Neural cell (in vitro differentiated cells): Measurements from ENCODE around the gene CHRNA9. TPM values are rescaled to one million over a fixed set of nuclear protein-coding genes. Genes with fewer than 3 reads are reported as not detected.

Experiments
- H2AFZ ChIP-seq: fragments of 200-600, 300-800 bp; sonication (generic), shearing (Covaris generic); 2 replicates; pipeline ENCODE4 v1.6.0; 2014; ENCODE audit warnings: low read depth, mild to moderate bottlenecking, antibody characterized with exemption, low read length, moderate library complexity
- H3F3A ChIP-seq: fragments of 200-600 bp; shearing (Covaris generic); 2 replicates; pipeline ENCODE4 v1.6.1; 2016; ENCODE audit warnings: mild to moderate bottlenecking, moderate library complexity, mixed read lengths, antibody characterized with exemption, low read length; ENCODE audit not compliant: insufficient read depth, poor library complexity, severe bottlenecking
- H3K27ac ChIP-seq: fragments of 200-600, 300-800 bp; sonication (generic), shearing (Covaris generic); 2 replicates; pipeline ENCODE4 v1.5.1; 2014; ENCODE audit warnings: mild to moderate bottlenecking, low read length, moderate library complexity
- H3K27me3 ChIP-seq: fragments of 300-800, 200-600 bp; sonication (generic), shearing (Covaris generic); 2 replicates; pipeline ENCODE4 v1.6.0; 2014; ENCODE audit warnings: mild to moderate bottlenecking, low read depth, low read length, moderate library complexity; ENCODE audit not compliant: insufficient read depth
- H3K36me3 ChIP-seq: fragments of 300-800, 200-600 bp; sonication (generic), shearing (Covaris generic); 2 replicates; pipeline ENCODE4 v1.5.1; 2014; ENCODE audit warnings: mild to moderate bottlenecking, antibody characterized with exemption, low read length, moderate library complexity; ENCODE audit not compliant: insufficient read depth
- H3K4me2 ChIP-seq: fragments of 300-800, 200-600 bp; sonication (generic), shearing (Covaris generic); 2 replicates; pipeline ENCODE4 v1.6.0; 2014; ENCODE audit warnings: mild to moderate bottlenecking, low read length
- H3K4me3 ChIP-seq: fragments of 300-800, 200-600 bp; sonication (generic), shearing (Covaris generic); 2 replicates; pipeline ENCODE4 v1.5.1; 2014; ENCODE audit warnings: mild to moderate bottlenecking, low read length, moderate library complexity
- H3K79me2 ChIP-seq: fragments of 200-600 bp; shearing (Covaris generic); replicated peaks from 2 replicates; pipeline ENCODE4 v1.6.0; 2014; ENCODE audit warnings: mild to moderate bottlenecking, low read length, moderate library complexity; ENCODE audit not compliant: insufficient read depth
- H3K9ac ChIP-seq: fragments of 300-800, 200-600 bp; sonication (generic), shearing (Covaris generic); 2 replicates; pipeline ENCODE4 v1.6.1; 2016; ENCODE audit warnings: mild to moderate bottlenecking, low read length, mixed read lengths
- H3K9me2 ChIP-seq: fragments of 200-600 bp; shearing (Covaris generic); 2 replicates; pipeline ENCODE4 v1.6.1; 2016; ENCODE audit warnings: mild to moderate bottlenecking, low read length, mixed read lengths; ENCODE audit not compliant: insufficient read depth
- H3K9me3 ChIP-seq: fragments of 200-600, 300-800 bp; sonication (generic), shearing (Covaris generic); 2 replicates; pipeline ENCODE4 v1.6.1; 2016; ENCODE audit warnings: mild to moderate bottlenecking, mixed run types, low read length, moderate library complexity, mixed read lengths
- H4K20me1 ChIP-seq: fragments of 200-600 bp; shearing (Covaris generic); 2 replicates; pipeline ENCODE4 v1.6.1; 2016; ENCODE audit warnings: mild to moderate bottlenecking, mixed run types; ENCODE audit not compliant: insufficient read depth
- EP300 ChIP-seq: fragments of 450-650 bp; conservative IDR thresholded peaks from 2 replicates; pipeline ENCODE4 v1.6.1; 2014; ENCODE audit warnings: antibody characterized with exemption, mild to moderate bottlenecking, moderate library complexity; ENCODE audit not compliant: poor library complexity, severe bottlenecking
- EZH2 ChIP-seq: fragments of 200-600, 300-800 bp; shearing (Covaris generic), sonication (generic); IDR thresholded peaks from 2 replicates; pipeline ENCODE4 v1.6.1; 2014; ENCODE audit warnings: antibody characterized with exemption, low read length, borderline replicate concordance, mild to moderate bottlenecking; ENCODE audit not compliant: insufficient read depth, poor library complexity, severe bottlenecking
- MXI1 ChIP-seq: fragments of 450-650 bp; conservative IDR thresholded peaks from 2 replicates; pipeline ENCODE4 v1.6.1; 2014; ENCODE audit warnings: antibody characterized with exemption, mild to moderate bottlenecking; ENCODE audit not compliant: poor library complexity, severe bottlenecking
- POLR2AphosphoS5 ChIP-seq: IDR thresholded peaks from 2 replicates; pipeline ENCODE4 v1.6.1; 2012
- RAD21 ChIP-seq: fragments of 450-650 bp; conservative IDR thresholded peaks from 2 replicates; pipeline ENCODE4 v1.6.1; 2014; ENCODE audit warnings: antibody characterized with exemption, mild to moderate bottlenecking, moderate library complexity
- REST ChIP-seq: IDR thresholded peaks from 2 replicates; pipeline ENCODE4 v1.6.1; 2012; ENCODE audit warnings: borderline replicate concordance
- SMC3 ChIP-seq: fragments of 450-650 bp; conservative IDR thresholded peaks from 2 replicates; pipeline ENCODE4 v1.6.1; 2014; ENCODE audit warnings: antibody characterized with exemption, mild to moderate bottlenecking, moderate library complexity; ENCODE audit not compliant: poor library complexity
- TAF1 ChIP-seq: IDR thresholded peaks from 2 replicates; pipeline ENCODE4 v1.6.1; 2012; ENCODE audit warnings: low read depth
- polyA minus RNA-seq: library from RNA; depleted of rRNA, polyadenylated mRNA; stranded (reverse); fragments of >200 nt; gene quantifications from 2 replicates; pipeline ENCODE4 v1.2.3, GENCODE V29; 2014
- polyA plus RNA-seq: library from polyadenylated mRNA; depleted of rRNA; stranded (reverse); fragments of >200 nt; gene quantifications from 2 replicates; pipeline ENCODE4 v1.2.3, GENCODE V29; 2014
- TF ChIP-seq, protein P1 (sequence below): fragments of 450-650 bp; IDR thresholded peaks from 2 replicates; pipeline ENCODE4 v1.5.1; 2014; ENCODE audit warnings: antibody characterized with exemption, mild to moderate bottlenecking, moderate library complexity; ENCODE audit not compliant: poor library complexity, severe bottlenecking

The CHRNA9 gene
- polyA plus RNA-seq (0.10 TPM in 1 of 2 replicates, not detected in the other), polyA minus RNA-seq (0.69 and 1.2 TPM in 2 replicates)

GRCh38 chr4:40334591-40335524 is at the start of gene CHRNA9:
Gene CHRNA9 (plus strand): TSS chr4:40335333. CDS start chr4:40335468, 135 bp downstream.
- no peak within 1 kb of the TSS for H3K27ac ChIP-seq
- no peak within 1 kb of the TSS for H2AFZ ChIP-seq
- no peak within 1 kb of the TSS for H3K4me3 ChIP-seq
- no peak within 1 kb of the TSS for H3K9ac ChIP-seq
- H3K27me3 ChIP-seq, result no peaks in the 10 kb centered on the region
- H3K9me3 ChIP-seq, result no peaks in the 10 kb centered on the region
- no peak within 1 kb of the TSS for H3K4me2 ChIP-seq
- no peaks in the 10 kb centered on the region for H4K20me1 ChIP-seq
- H3F3A ChIP-seq, result no peaks in the 10 kb centered on the region
- no peak for TF ChIP-seq RAD21
- TF ChIP-seq, protein P1, sequence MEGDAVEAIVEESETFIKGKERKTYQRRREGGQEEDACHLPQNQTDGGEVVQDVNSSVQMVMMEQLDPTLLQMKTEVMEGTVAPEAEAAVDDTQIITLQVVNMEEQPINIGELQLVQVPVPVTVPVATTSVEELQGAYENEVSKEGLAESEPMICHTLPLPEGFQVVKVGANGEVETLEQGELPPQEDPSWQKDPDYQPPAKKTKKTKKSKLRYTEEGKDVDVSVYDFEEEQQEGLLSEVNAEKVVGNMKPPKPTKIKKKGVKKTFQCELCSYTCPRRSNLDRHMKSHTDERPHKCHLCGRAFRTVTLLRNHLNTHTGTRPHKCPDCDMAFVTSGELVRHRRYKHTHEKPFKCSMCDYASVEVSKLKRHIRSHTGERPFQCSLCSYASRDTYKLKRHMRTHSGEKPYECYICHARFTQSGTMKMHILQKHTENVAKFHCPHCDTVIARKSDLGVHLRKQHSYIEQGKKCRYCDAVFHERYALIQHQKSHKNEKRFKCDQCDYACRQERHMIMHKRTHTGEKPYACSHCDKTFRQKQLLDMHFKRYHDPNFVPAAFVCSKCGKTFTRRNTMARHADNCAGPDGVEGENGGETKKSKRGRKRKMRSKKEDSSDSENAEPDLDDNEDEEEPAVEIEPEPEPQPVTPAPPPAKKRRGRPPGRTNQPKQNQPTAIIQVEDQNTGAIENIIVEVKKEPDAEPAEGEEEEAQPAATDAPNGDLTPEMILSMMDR, result no peak
- no peak for TF ChIP-seq MXI1
- no peak for TF ChIP-seq TAF1
- no peak for TF ChIP-seq SMC3
- TF ChIP-seq EP300, result no peak
- TF ChIP-seq REST, result no peak
- TF ChIP-seq EZH2, result no peak
- no peak for TF ChIP-seq POLR2AphosphoS5
- H3K36me3 ChIP-seq, result no peaks in the 10 kb centered on the region
- H3K79me2 ChIP-seq, result no peaks in the 10 kb centered on the region
- H3K9me2 ChIP-seq, result no peaks in the 10 kb centered on the region

- Histone ChIP-seq H3K9me3 (no peaks in the 10 kb centered on the region), H3K9ac (no peak overlapping the region), H3K79me2 (no peaks in the 10 kb centered on the region), H3K27me3 (no peaks in the 10 kb centered on the region), H3K4me3 (no peak overlapping the region), H3F3A (no peaks in the 10 kb centered on the region), H3K4me2 (no peak overlapping the region), H2AFZ (no peak overlapping the region), H3K9me2 (no peaks in the 10 kb centered on the region), H3K27ac (no peak overlapping the region), H4K20me1 (no peaks in the 10 kb centered on the region), H3K36me3 (no peaks in the 10 kb centered on the region)
- TF ChIP-seq EP300, result no peak
- TF ChIP-seq, protein P1, result no peak
- TF ChIP-seq RAD21, result no peak
- no peak for TF ChIP-seq POLR2AphosphoS5
- no peak for TF ChIP-seq SMC3
- TF ChIP-seq REST, result no peak
- no peak for TF ChIP-seq TAF1
- TF ChIP-seq MXI1, result no peak
- no peak for TF ChIP-seq EZH2
These were observed 49.4 kb upstream of the CHRNA9 start for GRCh38 chr4:40285692-40286091.
